HG02798 (cell line): ENCODE measurements around the gene ATXN10.

Experiments
- ATAC-seq: cut with Tn5 transposase; IDR thresholded peaks from one replicate; pipeline ENCODE4 v1.9.1; 2021; ENCODE audit warnings: mild to moderate bottlenecking; ENCODE audit not compliant: unreplicated experiment, poor library complexity

Gene ATXN10

DNA sequence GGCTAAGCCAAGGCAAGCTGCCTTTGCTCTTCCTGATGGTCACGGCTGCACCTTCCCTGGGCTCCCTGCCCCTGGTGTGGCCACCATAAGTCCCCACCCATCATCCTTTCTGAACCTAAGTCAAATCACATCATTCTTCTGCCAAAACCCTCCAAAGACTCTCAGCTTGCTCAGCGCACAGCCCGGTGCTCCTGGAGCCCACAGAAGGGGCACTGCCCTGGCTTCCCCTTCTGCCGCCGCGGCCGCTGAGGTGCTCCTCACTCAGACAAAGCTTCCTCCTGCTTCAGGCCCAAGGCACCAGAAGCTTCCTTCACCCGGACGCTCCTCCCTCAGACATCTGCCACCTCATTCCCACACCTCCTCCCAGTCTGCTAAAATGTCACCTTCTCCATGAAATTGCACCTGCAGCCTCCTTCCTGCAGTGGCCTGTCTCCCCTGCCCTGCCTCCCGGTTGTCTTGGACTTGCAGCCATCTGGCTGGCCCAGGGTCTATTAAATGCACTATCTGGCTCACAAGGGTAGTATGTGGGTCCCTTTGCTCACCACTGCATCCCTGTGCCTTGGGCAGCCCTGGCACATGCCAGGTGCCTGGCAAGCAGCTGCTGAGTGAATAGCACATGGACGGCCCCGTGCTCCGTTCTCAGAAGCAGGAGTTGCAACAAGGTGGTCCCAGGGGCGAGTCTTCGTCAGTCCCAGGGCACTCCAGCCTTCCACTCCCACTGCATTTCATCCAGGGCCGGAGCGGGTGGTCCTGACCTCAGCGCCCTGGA lies 197.1 kb downstream of the ATXN10 start:
- ATAC-seq = no peak

DNA sequence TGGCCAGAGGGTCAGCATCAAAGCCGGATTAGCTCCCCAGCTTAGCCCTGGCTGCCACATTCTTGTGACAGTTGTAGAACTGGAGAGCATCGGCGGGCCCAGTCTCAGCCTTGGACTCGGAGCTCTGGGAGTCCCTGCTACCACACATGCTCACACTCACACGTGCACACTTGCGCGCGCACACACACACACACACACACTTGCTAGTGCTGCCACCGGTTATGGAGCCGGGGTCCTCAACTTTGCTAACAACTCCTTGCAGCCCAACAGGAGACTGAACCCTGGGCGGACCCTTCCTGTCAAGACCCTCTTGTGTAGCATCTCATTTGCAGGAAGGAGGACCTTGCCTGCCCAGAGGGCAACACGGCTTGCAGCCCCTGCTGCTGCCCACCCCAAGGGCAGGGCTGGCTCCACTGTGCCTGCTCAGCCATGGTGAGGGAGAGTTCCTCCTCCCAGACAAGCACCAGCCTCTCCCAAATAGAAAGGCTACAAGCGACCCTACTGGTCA lies 197.8 kb downstream of the ATXN10 start:
- ATAC-seq = no peak

- ATAC-seq = no peak
These were observed 198.4 kb downstream of the ATXN10 start for GRCh38 chr22:45870011-45870410.

- ATAC-seq = no peak
These were observed 200.1 kb downstream of the ATXN10 start for GRCh38 chr22:45871721-45872120.

DNA sequence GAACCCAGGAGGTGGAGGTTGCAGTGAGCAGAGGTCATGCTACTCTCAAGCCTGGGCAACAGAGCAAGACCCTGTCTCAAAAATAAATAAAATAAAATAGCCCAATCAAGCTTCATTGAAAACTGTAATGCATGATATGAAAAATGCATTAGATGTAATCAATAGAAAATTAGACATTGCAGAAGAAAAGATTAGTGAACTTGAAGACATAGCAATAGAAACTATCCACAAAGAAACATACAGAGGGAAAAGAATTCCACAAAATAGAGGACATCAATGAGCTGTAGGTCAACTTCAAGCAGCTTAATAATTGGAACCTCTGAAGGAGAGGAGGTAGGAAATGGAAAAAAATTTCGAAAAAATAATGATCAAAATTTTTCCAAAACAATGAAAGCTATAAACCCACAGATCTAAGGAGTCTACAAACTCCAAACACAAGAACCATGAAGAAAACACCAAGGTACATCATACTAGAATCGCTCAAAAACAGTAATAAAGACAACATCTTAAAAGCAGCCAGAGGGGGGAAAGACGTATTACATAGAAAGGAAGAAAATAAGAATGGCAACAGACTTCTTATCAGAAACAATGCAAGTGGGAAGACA lies 201.1 kb downstream of the ATXN10 start:
- ATAC-seq = no peak

DNA sequence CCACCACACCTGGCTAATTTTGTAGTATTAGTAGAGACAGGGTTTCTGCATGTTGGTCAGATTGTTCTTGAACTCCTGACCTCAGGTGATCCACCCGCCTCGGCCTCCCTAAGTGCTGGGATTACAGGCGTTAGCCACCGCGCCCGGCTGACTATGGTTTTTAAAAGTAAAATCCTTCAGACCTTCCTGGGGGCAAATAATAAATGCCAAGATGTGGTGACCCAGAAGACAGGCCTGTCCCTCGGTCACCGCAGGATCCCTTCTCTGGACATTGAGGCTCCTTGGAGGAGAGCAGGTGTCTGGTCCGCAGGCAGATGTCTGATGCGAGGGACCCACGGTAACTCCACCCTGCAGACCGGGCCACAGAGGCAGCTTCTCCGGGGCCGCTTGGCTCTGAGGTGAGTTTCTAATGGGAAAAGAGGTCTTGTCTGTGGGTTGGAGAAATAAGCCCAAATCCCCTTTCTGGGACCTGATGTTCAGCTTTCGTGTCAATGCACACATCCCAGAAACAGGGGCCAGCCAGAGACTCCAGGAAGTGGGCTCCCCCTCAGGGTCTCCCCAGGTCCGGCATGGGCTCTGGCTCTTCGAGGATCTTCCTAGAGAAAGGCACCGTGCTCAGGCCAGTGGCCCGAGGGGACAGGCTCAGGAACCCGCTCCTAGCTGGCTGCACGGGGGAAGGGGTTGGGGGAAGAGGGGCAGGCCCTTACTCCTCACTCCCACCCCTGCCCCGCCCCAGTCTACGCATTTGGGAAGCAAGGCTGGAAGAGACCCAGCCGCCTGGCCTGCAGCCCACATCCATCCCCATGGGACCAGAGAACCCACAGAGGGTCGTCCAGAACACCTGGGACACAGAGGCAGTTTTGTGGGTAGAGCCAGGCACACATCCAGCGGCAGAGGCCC lies 204.8 kb downstream of the ATXN10 start:
- no peak for ATAC-seq

DNA sequence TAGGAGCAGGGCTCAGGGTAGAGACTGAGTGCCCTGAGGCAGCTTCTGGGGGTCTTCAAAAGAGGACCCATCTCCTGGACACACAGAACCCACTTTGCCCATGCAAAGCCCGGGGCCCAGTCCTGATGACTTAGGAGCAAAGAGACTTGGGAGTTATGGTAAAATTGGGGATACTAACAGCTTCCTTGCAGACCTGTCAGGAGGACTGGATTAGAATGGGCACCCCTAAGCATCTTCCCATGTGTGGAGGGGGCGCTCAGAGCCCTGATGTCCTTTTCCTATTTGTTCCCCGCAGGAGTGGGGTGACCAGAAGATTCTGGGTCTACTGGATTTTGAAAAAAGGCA lies 205.4 kb downstream of the ATXN10 start:
- no peak for ATAC-seq

- ATAC-seq = no peak
These were observed 206.0 kb downstream of the ATXN10 start for GRCh38 chr22:45877651-45878050.

- ATAC-seq = no peak
These were observed 206.6 kb downstream of the ATXN10 start for GRCh38 chr22:45878051-45878781.

GRCh38 chr22:45878901-45879551 lies 207.4 kb downstream of the ATXN10 start:
- ATAC-seq = no peak

DNA sequence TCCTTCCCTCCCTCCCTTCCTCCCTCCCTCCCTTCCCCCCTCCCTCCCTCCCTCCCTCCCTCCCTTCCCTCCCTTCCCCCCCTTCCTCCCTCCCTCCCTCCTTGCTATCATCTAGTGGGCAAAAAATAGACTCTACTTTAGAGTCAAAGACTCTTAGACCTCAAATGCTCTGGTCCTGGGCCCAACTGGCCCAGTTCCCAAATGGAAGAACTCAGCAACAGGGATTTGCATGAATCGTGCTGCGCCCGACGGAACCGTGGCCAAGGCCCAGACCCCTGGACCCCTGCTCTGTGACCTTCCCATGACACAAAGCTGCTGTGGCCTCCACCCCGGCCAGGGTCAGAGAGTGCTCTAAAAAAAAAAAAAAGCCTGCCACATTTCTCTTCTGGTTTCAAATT lies 207.9 kb downstream of the ATXN10 start:
- no peak for ATAC-seq

GRCh38 chr22:45880091-45880715 lies 208.6 kb downstream of the ATXN10 start:
- ATAC-seq = no peak

DNA sequence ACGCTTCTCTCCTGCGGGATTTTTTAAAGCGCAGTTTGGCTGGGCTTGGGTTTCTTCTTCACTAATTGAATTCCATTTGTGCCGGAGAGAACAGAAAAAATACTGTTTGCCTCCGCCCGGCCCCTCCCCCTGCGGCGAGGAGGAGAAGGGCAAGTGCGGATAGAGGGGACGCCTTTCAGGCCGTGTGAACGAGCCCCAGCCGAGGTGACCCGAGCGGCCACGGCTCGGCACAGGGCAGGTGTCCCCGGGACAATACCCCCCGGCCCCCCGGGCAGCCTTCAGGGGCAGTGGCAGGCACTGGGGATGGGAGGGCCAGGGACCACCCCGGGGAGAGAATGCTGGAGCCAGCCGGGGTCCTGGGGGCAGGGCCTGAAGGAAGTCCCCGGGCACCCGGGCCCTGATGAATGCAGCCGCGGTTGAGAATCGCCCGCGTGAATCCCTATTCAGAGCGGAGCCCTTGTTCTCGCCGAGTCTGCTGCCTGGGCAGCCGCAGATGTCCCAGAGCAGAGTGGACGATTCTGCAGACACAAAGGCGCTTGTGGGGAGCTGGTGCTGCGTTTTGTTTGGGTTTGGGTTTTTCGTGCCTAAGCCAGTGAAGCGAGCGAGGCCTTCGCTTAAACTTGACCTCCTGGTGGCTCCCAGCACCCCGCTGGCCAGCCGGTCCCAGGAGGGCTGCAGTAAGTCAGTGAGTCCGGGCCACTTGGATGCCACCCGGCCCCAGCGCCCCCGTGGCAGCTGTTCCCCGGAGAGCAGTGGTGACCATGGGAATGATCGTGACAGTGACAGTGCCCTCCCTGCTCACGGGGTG lies 209.3 kb downstream of the ATXN10 start:
- ATAC-seq = no peak

- no peak for ATAC-seq
These were observed 209.9 kb downstream of the ATXN10 start for GRCh38 chr22:45881524-45881875.

DNA sequence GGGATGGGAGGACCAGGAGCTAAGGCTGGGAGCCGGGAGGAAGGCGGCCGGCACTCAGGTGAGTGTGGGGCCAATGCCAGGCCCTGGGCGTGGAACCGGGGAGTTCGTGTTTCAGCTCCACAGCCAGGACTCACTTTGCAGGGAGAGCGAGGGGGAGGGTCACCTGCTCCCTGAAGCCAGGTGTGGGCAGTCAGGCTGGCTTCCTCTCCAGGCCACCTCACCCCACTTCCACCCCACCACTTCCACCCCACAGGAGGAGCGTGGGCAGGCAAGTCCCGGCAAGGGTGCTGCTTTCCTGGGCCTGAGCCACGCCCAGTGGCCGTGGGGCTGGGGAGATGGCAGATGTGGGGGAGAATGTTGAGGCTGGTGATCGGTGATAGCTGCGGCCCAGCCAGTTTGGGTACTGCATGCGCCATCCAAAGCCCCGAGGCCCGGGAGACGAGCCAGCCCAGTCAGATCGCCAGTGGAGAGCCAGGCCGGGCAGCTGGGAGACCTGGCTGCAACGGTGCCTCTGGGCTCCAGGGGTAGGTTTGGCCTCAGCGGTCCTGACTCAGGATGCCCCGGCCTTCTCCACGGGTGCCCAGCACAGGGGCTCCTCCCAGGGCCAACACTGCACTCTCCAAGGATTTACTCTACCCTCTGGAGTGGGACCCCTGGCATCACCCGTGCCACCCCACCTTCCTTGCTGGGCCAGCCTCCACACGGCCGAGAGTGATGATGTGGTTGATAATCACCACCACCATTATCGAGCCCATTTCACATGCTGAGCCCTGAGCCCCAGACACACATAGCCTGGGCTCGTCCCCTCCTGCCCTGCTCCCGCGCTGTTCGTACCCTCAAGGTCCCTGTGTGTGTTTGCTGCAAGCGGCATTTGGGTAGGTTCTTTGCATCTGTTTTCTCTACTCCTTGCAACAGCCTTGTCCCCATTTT lies 211.5 kb downstream of the ATXN10 start:
- ATAC-seq = no peak

GRCh38 chr22:45883811-45884170 lies 212.2 kb downstream of the ATXN10 start:
- ATAC-seq = no peak

- ATAC-seq = no peak
These were observed 212.8 kb downstream of the ATXN10 start for GRCh38 chr22:45884201-45885062.
